NCI-H1694 treated with DMSO at 0.1 percent for 48 hours (cell line): Measurements from ENCODE around the gene TNNT3.

Experiments used
- DNase-seq: peaks from one replicate; lab custom pipeline; 2025; lab: John Stamatoyannopoulos, UW

TNNT3 gene

GRCh38 chr11:1923201-1923956 lies 3.9 kb downstream of the TNNT3 start:
- no peak for DNase-seq

- DNase-seq: no peak
These were observed 4.7 kb downstream of the TNNT3 start for GRCh38 chr11:1924181-1924580.

GRCh38 chr11:1924646-1925372 lies 5.3 kb downstream of the TNNT3 start:
- no peak for DNase-seq

- DNase-seq: no peak
These were observed 6.1 kb downstream of the TNNT3 start for GRCh38 chr11:1925373-1926155.

- DNase-seq: no peak
These were observed 6.9 kb downstream of the TNNT3 start for GRCh38 chr11:1926156-1927025.

GRCh38 chr11:1927026-1927847 lies 7.7 kb downstream of the TNNT3 start:
- DNase-seq: no peak

- DNase-seq: no peak
These were observed 8.5 kb downstream of the TNNT3 start for GRCh38 chr11:1927848-1928469.

GRCh38 chr11:1928470-1928890 lies 9.0 kb downstream of the TNNT3 start:
- no peak for DNase-seq

- no peak for DNase-seq
These were observed 9.5 kb downstream of the TNNT3 start for GRCh38 chr11:1928891-1929541.

- DNase-seq: no peak
These were observed 10.3 kb downstream of the TNNT3 start for GRCh38 chr11:1929621-1930461.

GRCh38 chr11:1930462-1930830 lies 10.9 kb downstream of the TNNT3 start:
- DNase-seq: no peak

GRCh38 chr11:1931341-1932104 lies 12.0 kb downstream of the TNNT3 start:
- no peak for DNase-seq

GRCh38 chr11:1932105-1932480 lies 12.6 kb downstream of the TNNT3 start:
- DNase-seq: no peak

GRCh38 chr11:1932681-1933080 lies 13.2 kb downstream of the TNNT3 start:
- no peak for DNase-seq

GRCh38 chr11:1933416-1934334 lies 14.2 kb downstream of the TNNT3 start:
- DNase-seq: no peak

GRCh38 chr11:1934335-1935155 lies 15.0 kb downstream of the TNNT3 start:
- DNase-seq: no peak
